ENCODE results near the gene ZDHHC9.
A peak's percentile ranks its signal among the peaks of the same experiment; 100 is the strongest.

ZDHHC9 gene

DNA sequence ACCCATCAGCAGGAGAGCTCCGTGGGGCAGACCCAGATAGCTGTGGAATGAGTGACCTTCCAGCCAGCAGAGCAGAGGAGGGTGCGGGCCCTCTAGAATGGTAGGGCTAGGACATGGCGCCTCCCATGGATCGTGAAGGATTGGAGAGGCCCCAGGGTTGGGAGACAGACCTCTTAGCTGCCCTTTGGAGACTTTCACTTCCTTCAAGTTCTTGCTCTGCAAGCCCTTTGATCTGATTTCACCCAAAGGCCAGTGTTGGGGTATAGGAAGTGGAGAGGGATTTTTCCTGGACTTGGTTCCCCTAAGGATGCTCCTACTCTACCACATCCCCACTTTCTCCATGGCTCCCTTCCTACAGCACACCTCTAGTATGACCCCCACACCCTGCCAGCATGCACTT lies 61.0 kb downstream of the ZDHHC9 start:
- Histone ChIP-seq H3K9me3 (ENCODE audit: insufficient read depth, low read length) (no peaks in the 10 kb centered on the region), H3F3A (ENCODE audit: insufficient read depth) (peaks cover 25% of the 10 kb centered on the region), H3K27me3 (ENCODE audit: low read length) (no peaks in the 10 kb centered on the region), H4K20me1 (ENCODE audit: low read depth, low read length) (no peaks in the 10 kb centered on the region), H3K9ac (ENCODE audit: low read length) (peak overlapping the region; percentile 79), H3K4me2 (ENCODE audit: low read depth, low read length, poor library complexity, severe bottlenecking) (peak overlapping the region; percentile 96), H3K9me2 (replicated peaks; ENCODE audit: insufficient read depth, low read length) (no peaks in the 10 kb centered on the region), H3K4me3 (ENCODE audit: insufficient read depth, low read length, poor library complexity, severe bottlenecking) (peak overlapping the region; percentile 48), H3K27ac (ENCODE audit: low read depth, low read length) (peak overlapping the region; percentile 90), H3K36me3 (ENCODE audit: low read length) (no peaks in the 10 kb centered on the region), H3K79me2 (ENCODE audit: insufficient read depth, low read length) (peaks cover 75% of the 10 kb centered on the region), H2AFZ (ENCODE audit: low read depth, low read length, severe bottlenecking) (no peak overlapping the region)
- TF ChIP-seq EZH2phosphoT487 (conservative IDR thresholded peaks at IDR 0.05; ENCODE audit: low read length), result no peak

DNA sequence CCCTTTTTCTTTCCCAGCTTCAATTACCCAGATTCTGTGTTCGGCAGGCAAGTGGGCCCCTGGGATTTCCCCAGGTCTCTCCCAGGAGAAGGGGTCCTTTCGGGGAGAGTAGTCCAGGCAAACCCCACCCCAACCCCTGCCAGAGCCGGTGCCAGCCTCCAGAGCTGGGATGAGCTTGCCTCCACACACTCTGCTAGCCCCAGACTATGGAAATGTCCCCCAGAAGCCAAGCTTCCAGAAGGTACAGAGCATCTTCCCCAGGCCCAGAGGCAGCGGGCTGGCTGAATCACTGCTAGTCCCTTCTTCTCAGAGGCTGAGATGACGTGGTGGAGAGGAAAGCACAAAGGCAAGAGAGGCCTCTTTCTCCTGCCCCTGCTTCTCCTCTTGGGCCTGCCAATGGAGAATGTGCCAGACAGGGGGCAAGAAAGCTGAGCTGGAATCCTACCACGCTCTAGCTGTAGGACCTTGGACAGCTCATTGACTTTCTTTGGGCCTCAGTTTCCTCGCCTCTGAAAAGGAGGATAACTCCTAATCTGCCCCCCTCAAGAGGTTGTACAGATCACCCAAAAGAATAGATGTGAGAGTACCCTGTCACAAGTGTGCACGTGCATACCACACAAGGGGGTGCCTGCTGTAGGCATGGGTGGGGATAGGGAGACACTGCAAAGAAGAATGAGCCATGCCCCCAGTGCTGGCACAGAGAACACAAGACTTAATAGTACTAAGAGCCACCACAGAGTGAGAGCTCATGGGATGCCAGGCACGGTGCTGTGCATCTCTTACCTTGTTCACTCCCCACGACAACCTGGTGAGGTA lies 61.8 kb downstream of the ZDHHC9 start:
- no peaks in the 10 kb centered on the region for H3K9me3 ChIP-seq (ENCODE audit: insufficient read depth, low read length)
- peak overlapping the region; percentile 90 for H3K27ac ChIP-seq (ENCODE audit: low read depth, low read length)
- no peaks in the 10 kb centered on the region for H3K27me3 ChIP-seq (ENCODE audit: low read length)
- H3K4me3 ChIP-seq (ENCODE audit: insufficient read depth, low read length, poor library complexity, severe bottlenecking), result peak overlapping the region; percentile 48
- H3F3A ChIP-seq (ENCODE audit: insufficient read depth), result peaks cover 25% of the 10 kb centered on the region
- no peak overlapping the region for H2AFZ ChIP-seq (ENCODE audit: low read depth, low read length, severe bottlenecking)
- H3K79me2 ChIP-seq (ENCODE audit: insufficient read depth, low read length), result peaks cover 68% of the 10 kb centered on the region
- H3K9ac ChIP-seq (ENCODE audit: low read length), result peak overlapping the region; percentile 79
- TF ChIP-seq, protein P1, sequence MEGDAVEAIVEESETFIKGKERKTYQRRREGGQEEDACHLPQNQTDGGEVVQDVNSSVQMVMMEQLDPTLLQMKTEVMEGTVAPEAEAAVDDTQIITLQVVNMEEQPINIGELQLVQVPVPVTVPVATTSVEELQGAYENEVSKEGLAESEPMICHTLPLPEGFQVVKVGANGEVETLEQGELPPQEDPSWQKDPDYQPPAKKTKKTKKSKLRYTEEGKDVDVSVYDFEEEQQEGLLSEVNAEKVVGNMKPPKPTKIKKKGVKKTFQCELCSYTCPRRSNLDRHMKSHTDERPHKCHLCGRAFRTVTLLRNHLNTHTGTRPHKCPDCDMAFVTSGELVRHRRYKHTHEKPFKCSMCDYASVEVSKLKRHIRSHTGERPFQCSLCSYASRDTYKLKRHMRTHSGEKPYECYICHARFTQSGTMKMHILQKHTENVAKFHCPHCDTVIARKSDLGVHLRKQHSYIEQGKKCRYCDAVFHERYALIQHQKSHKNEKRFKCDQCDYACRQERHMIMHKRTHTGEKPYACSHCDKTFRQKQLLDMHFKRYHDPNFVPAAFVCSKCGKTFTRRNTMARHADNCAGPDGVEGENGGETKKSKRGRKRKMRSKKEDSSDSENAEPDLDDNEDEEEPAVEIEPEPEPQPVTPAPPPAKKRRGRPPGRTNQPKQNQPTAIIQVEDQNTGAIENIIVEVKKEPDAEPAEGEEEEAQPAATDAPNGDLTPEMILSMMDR (IDR thresholded peaks at IDR 0.05; ENCODE audit: insufficient read depth, low read length, poor library complexity, severe bottlenecking), result no peak
- TF ChIP-seq EZH2phosphoT487 (conservative IDR thresholded peaks at IDR 0.05; ENCODE audit: low read length), result no peak
- H4K20me1 ChIP-seq (ENCODE audit: low read depth, low read length), result no peaks in the 10 kb centered on the region
- H3K36me3 ChIP-seq (ENCODE audit: low read length), result no peaks in the 10 kb centered on the region
- no peaks in the 10 kb centered on the region for H3K9me2 ChIP-seq (replicated peaks; ENCODE audit: insufficient read depth, low read length)
- peak overlapping the region; percentile 96 for H3K4me2 ChIP-seq (ENCODE audit: low read depth, low read length, poor library complexity, severe bottlenecking)

DNA sequence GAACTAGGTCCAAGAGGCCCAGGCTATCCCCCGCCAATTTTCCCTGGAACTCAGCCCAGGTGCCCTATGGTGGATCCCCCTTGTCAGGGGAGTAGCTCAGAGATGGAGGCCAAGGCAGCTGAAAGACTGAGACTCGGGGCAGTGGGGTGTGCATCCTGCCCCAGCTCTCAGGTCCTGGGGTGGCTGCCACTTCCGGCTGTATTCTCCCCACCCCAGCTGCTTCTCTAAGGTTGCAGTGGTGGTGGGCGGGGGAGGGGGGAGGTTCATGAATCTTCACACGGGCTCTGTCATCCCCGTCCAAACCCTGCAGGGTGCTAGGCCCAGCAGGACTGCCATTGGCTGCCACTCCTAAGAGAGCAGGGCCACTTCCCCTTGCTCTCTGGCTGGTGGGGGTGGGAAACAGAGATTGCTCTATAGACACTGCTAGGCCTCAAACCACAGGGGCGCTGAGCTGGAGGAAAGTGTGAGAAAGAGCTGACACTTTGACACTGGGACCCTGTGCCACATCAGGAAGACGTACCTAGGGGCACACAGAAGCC lies 62.5 kb downstream of the ZDHHC9 start:
- Histone ChIP-seq H3K4me3 (ENCODE audit: insufficient read depth, low read length, poor library complexity, severe bottlenecking) (peak overlapping the region; percentile 73), H2AFZ (ENCODE audit: low read depth, low read length, severe bottlenecking) (no peak overlapping the region), H3K79me2 (ENCODE audit: insufficient read depth, low read length) (peaks cover 64% of the 10 kb centered on the region), H3F3A (ENCODE audit: insufficient read depth) (peaks cover 30% of the 10 kb centered on the region), H3K9me3 (ENCODE audit: insufficient read depth, low read length) (no peaks in the 10 kb centered on the region), H4K20me1 (ENCODE audit: low read depth, low read length) (no peaks in the 10 kb centered on the region), H3K27ac (ENCODE audit: low read depth, low read length) (peak overlapping the region; percentile 95), H3K9ac (ENCODE audit: low read length) (peak overlapping the region; percentile 87), H3K4me2 (ENCODE audit: low read depth, low read length, poor library complexity, severe bottlenecking) (peak overlapping the region; percentile 96), H3K36me3 (ENCODE audit: low read length) (no peaks in the 10 kb centered on the region), H3K9me2 (replicated peaks; ENCODE audit: insufficient read depth, low read length) (no peaks in the 10 kb centered on the region), H3K27me3 (ENCODE audit: low read length) (no peaks in the 10 kb centered on the region)
- TF ChIP-seq, protein P1 (IDR thresholded peaks at IDR 0.05; ENCODE audit: insufficient read depth, low read length, poor library complexity, severe bottlenecking), result no peak
- no peak for TF ChIP-seq EZH2phosphoT487 (conservative IDR thresholded peaks at IDR 0.05; ENCODE audit: low read length)
